Smooth muscle cell (in vitro differentiated cells): ENCODE measurements around the gene ITPKC. TPM values are rescaled to one million over a fixed set of nuclear protein-coding genes. Genes with fewer than 3 reads are reported as not detected.

Experiments
- DNase-seq: peaks from one replicate; lab custom pipeline; 2025; ENCODE audit not compliant: unreplicated experiment; lab: John Stamatoyannopoulos, UW
- H2AFZ ChIP-seq: fragments of 200-600 bp; sonication (generic); 2 replicates; pipeline ENCODE4 v1.6.0; 2016; ENCODE audit warnings: antibody characterized with exemption, low read depth, mild to moderate bottlenecking
- H3F3A ChIP-seq: fragments of 200-600 bp; sonication (generic); 2 replicates; pipeline ENCODE4 v1.6.0; 2017; ENCODE audit warnings: antibody characterized with exemption, low read depth
- H3K27ac ChIP-seq: fragments of 200-600 bp; sonication (generic); 2 replicates; pipeline ENCODE4 v1.5.1; 2016; ENCODE audit warnings: low read depth, mild to moderate bottlenecking
- H3K27me3 ChIP-seq: fragments of 200-600 bp; sonication (generic); 2 replicates; pipeline ENCODE4 v1.6.1; 2016; ENCODE audit warnings: low read depth, mild to moderate bottlenecking
- H3K36me3 ChIP-seq: fragments of 200-600 bp; sonication (generic); 2 replicates; pipeline ENCODE4 v1.5.1; 2016; ENCODE audit warnings: low read depth
- H3K4me1 ChIP-seq: fragments of 200-600 bp; sonication (generic); 2 replicates; pipeline ENCODE4 v1.5.1; 2016; ENCODE audit warnings: low read depth
- H3K4me2 ChIP-seq: fragments of 200-600 bp; sonication (generic); 2 replicates; pipeline ENCODE4 v1.6.0; 2016; ENCODE audit warnings: mild to moderate bottlenecking
- H3K4me3 ChIP-seq: fragments of 200-600 bp; sonication (generic); 2 replicates; pipeline ENCODE4 v1.5.1; 2016; ENCODE audit warnings: mild to moderate bottlenecking
- H3K79me2 ChIP-seq: fragments of 200-600 bp; sonication (generic); 2 replicates; pipeline ENCODE4 v1.6.0; 2016; ENCODE audit warnings: low read depth, mild to moderate bottlenecking
- H3K9ac ChIP-seq: fragments of 200-600 bp; sonication (generic); 2 replicates; pipeline ENCODE4 v1.6.0; 2016; ENCODE audit warnings: low read depth
- H3K9me3 ChIP-seq: fragments of 200-600 bp; sonication (generic); replicated peaks from 2 replicates; pipeline ENCODE4 v1.5.1; 2016; ENCODE audit warnings: low read depth
- H4K20me1 ChIP-seq: fragments of 200-600 bp; sonication (generic); 2 replicates; pipeline ENCODE4 v1.6.0; 2016; ENCODE audit warnings: low read depth
- WGBS: methylation state at CpG from one replicate; pipeline ENCODE4 v1.1.7; 2016; ENCODE audit warnings: low lambda C conversion rate; 5-methylcytosine and 5-hydroxymethylcytosine counted together
- polyA plus RNA-seq: library from polyadenylated mRNA; unstranded; fragments of >200 nt; fragmentation: Nextera tagmentation; extraction: Ambion mirVana; gene quantifications from 2 replicates; pipeline ENCODE4 v1.2.1, GENCODE V29; 2016
- total RNA-seq: library from RNA; depleted of rRNA; stranded (reverse); fragments of >200 nt; gene quantifications from 2 replicates; pipeline ENCODE4 v1.2.3, GENCODE V29; 2014
- TF ChIP-seq, protein P1 (sequence below): fragments of 200-600 bp; sonication (generic); IDR thresholded peaks from 2 replicates; pipeline ENCODE4 v1.5.1; 2017; ENCODE audit warnings: borderline replicate concordance, mild to moderate bottlenecking, antibody characterized with exemption; ENCODE audit not compliant: insufficient read depth, poor library complexity, severe bottlenecking

Gene ITPKC
- total and polyA plus RNA-seq, 2 experiments from 2014 or later = 24.1 to 25.0 TPM

GRCh38 chr19:40776364-40776763 lies 59.5 kb downstream of the ITPKC start:
- Histone ChIP-seq H3F3A (peaks cover 7% of the 10 kb centered on the region), H3K4me1 (peaks cover 4% of the 10 kb centered on the region), H3K9me3 (no peaks in the 10 kb centered on the region), H3K9ac (no peak overlapping the region), H3K27me3 (no peaks in the 10 kb centered on the region), H2AFZ (no peak overlapping the region), H3K36me3 (no peaks in the 10 kb centered on the region), H3K79me2 (no peaks in the 10 kb centered on the region), H3K27ac (no peak overlapping the region), H3K4me2 (no peak overlapping the region), H4K20me1 (no peaks in the 10 kb centered on the region), H3K4me3 (no peak overlapping the region)
- no peak for DNase-seq
- 84% methylated on average over 7 of the region's 7 CpGs for WGBS
- TF ChIP-seq, protein P1, sequence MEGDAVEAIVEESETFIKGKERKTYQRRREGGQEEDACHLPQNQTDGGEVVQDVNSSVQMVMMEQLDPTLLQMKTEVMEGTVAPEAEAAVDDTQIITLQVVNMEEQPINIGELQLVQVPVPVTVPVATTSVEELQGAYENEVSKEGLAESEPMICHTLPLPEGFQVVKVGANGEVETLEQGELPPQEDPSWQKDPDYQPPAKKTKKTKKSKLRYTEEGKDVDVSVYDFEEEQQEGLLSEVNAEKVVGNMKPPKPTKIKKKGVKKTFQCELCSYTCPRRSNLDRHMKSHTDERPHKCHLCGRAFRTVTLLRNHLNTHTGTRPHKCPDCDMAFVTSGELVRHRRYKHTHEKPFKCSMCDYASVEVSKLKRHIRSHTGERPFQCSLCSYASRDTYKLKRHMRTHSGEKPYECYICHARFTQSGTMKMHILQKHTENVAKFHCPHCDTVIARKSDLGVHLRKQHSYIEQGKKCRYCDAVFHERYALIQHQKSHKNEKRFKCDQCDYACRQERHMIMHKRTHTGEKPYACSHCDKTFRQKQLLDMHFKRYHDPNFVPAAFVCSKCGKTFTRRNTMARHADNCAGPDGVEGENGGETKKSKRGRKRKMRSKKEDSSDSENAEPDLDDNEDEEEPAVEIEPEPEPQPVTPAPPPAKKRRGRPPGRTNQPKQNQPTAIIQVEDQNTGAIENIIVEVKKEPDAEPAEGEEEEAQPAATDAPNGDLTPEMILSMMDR = no peak

DNA sequence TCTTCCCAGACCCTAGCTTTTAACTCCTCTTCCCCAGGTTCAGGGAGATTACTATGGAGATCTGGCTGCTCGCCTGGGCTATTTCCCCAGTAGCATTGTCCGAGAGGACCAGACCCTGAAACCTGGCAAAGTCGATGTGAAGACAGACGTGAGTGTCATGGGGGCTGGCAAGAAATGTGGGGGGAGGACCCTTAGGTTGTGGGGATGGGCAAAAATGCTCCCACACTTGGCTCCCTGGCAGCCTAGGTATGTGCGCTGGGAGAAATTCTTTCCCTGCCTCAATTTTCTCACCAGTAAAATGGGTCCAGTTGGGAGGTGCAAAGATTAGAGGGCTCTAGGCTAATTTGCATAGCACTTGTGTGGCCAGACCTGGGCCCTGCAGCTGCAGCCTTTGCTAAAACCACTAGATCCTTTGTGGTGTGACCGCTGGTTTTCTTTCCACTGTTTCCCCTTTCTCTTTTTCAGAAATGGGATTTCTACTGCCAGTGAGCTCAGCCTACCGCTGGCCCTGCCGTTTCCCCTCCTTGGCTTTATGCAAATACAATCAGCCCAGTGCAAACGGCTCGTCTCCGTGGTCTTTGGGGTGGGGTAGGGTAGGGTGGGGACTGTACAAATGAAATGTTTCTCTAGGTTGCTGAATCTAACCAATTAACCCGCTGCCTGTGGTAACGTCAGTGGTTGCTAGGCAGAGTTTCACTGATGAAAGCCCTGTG lies 60.2 kb downstream of the ITPKC start:
- 22% methylated on average over 13 of the region's 13 CpGs for WGBS
- no peaks in the 10 kb centered on the region for H4K20me1 ChIP-seq
- TF ChIP-seq, protein P1 = no peak
- peak; percentile 73 for DNase-seq
- peaks cover 7% of the 10 kb centered on the region for H3F3A ChIP-seq
- H3K4me2 ChIP-seq = peak overlapping the region; percentile 89
- H3K27ac ChIP-seq = peak overlapping the region; percentile 92
- H3K9ac ChIP-seq = peak overlapping the region; percentile 78
- no peaks in the 10 kb centered on the region for H3K36me3 ChIP-seq
- H2AFZ ChIP-seq = peak overlapping the region; percentile 57
- no peaks in the 10 kb centered on the region for H3K79me2 ChIP-seq
- H3K4me1 ChIP-seq = peaks cover 4% of the 10 kb centered on the region
- H3K4me3 ChIP-seq = peak overlapping the region; percentile 60
- H3K27me3 ChIP-seq = no peaks in the 10 kb centered on the region
- H3K9me3 ChIP-seq = no peaks in the 10 kb centered on the region

- Histone ChIP-seq H3K79me2 (no peaks in the 10 kb centered on the region), H3K4me2 (peak overlapping the region; percentile 89), H3K27me3 (no peaks in the 10 kb centered on the region), H3K4me3 (peak overlapping the region; percentile 60), H3F3A (peaks cover 7% of the 10 kb centered on the region), H3K9ac (peak overlapping the region; percentile 78), H3K27ac (peak overlapping the region; percentile 92), H3K4me1 (peaks cover 4% of the 10 kb centered on the region), H3K9me3 (no peaks in the 10 kb centered on the region), H4K20me1 (no peaks in the 10 kb centered on the region), H3K36me3 (no peaks in the 10 kb centered on the region), H2AFZ (peak overlapping the region; percentile 57)
- DNase-seq = no peak
- 1% methylated on average over 7 of the region's 10 CpGs for WGBS
- TF ChIP-seq, protein P1 = no peak
These were observed 60.7 kb downstream of the ITPKC start for GRCh38 chr19:40777645-40777936.

DNA sequence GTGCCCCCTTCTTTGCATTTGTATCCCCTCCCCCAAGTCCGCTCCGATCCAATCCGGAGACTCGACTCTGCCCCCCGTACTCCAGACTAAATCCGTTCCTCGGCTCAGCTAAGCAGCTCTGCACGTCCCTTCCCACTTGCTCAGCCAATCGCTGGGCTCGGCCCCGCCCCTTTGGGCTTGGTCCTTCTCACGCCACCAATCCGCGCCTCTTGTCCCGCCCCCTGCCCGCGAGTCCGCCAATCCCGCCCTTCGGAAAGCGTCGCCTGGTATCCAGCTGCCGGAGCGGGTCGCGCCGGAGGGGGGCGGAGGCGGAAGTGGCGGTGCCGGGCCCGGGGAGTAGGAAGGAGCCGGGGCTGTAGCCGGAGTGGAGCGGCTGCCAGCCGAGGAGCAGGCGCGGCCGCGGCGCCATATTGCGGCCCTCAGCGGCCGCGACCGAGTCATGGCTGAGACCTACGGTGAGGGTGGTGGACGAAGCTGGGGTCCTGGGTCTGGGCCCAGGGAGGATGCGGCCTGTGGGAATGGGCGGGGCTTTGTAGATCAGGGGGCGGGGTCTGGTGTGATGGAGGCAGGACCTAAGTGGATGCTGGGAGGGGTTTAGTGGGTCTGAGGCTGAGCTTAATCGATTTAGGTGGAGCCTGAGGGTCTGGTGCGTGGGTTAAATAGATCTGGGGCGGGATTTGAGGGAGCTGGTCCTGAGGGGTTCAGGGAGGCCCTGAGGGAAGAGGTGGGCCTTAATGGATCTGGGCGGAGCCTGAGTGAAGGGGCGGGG lies 61.2 kb downstream of the ITPKC start, which contains the start of gene RAB4B:
Gene RAB4B, plus strand, starts transcription at position 311 of the 769 bp plus-strand sequence. Its CDS starts 129 bp downstream, at position 440.
- Histone ChIP-seq H3K4me1 (peaks cover 4% of the 10 kb centered on the region), H3F3A (peaks cover 7% of the 10 kb centered on the region), H3K27me3 (no peaks in the 10 kb centered on the region), H3K9ac (peak within 1 kb of the TSS; percentile 78), H2AFZ (peak within 1 kb of the TSS; percentile 57), H3K4me2 (peak within 1 kb of the TSS; percentile 89), H3K27ac (peak within 1 kb of the TSS; percentile 92), H4K20me1 (no peaks in the 10 kb centered on the region), H3K9me3 (no peaks in the 10 kb centered on the region), H3K4me3 (peak within 1 kb of the TSS; percentile 60), H3K36me3 (no peaks in the 10 kb centered on the region), H3K79me2 (no peaks in the 10 kb centered on the region)
- WGBS = under 1% methylated on average over 51 of the region's 56 CpGs
- peak; percentile 98 for DNase-seq
- TF ChIP-seq, protein P1 = no peak
